GM21515 (cell line): Measurements from ENCODE around the gene ADGRB3.

Experiments
- ATAC-seq: cut with Tn5 transposase; IDR thresholded peaks from one replicate; pipeline ENCODE4 v1.9.1; 2021; ENCODE audit not compliant: unreplicated experiment

The ADGRB3 gene

DNA sequence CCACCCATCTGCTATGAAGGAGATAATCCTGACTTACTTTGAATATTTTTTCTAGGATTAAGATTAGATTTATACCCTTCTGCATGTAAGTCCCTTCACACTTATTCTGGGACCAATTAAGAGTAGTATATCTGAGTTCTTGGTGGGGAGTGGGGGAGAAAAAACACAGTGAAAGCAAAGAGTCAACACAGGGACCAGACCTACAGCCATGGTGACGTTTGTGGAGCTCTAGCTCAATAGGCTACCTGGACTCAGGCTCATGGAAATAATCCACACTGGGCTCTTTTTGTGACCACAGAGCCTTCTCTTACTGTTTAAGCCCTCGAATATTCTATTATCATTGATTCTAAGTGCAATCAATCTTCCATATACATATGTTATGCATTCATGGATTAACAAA lies 670.4 kb downstream of the ADGRB3 start:
- ATAC-seq = no peak

DNA sequence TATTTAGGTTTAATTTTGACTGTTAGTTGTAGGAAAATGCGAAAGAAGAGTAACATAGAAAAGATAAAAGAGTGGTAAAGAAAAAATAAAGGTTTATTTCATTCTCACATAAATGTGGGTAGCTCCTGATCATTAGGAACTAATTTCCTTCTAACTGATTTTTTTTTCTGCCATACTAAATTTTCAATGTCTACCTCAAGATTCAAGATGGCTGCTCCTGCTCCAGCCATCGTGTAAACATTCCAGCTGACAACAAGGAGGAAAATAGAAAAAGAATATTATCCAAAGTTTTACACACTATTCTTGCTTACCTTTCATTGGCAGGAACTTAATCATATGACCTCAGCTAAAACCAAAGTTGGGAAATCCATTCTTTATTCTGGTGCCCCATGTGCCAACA lies 673.5 kb downstream of the ADGRB3 start:
- no peak for ATAC-seq

DNA sequence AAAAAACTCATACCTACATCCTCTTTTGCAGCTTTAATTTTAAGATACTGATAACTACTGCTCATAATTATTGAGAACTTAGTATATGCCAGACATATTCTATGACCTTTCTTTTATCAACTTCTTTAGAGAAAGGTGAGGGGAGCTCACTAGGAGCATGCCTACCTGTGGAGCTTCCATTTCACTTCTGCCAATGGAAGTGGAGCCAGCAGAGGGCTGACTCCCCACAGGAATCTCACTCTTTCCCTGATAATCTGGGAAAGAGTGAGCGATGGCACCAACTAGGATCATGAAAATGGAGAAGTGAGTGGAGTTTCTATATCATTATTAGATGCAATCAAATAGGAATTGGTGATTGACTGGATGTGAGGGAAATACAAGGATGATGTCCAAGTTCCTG lies 676.8 kb downstream of the ADGRB3 start:
- no peak for ATAC-seq

DNA sequence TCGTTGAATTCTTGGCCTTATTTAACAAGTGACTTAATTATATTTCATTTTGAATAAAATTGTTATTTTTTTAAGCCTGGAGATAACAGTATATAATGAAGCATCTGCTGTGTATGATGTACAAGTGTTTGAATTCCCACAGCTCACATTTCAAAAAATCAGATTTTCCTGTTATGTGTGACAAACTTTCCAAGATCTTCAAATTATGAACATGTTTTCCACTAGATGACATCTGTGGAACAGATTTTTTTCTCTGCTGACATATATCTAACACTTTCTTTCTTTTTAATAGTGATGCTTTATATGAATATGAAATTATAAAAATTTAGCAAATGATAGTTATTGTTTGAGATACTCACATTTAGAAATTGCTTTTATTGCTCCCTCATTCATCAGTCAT lies 678.9 kb downstream of the ADGRB3 start:
- no peak for ATAC-seq

DNA sequence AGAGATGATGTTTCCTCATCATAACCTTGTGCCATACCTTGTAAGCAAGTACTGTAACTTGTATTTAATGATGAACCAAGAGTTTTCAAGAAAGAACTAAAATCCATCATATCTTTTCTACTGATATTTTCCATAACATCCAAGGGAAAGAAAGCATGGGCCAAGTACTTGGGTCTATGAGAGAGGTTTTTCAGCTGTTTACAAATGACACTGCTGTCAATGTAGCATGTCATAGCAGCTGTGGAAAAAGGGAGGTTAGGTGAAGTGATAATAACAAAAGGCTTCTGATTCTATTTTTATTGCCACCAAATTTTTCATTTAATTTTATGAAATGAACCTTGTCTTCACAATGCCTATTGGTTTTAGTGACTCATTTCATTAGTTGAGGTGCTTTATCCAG lies 679.4 kb downstream of the ADGRB3 start:
- no peak for ATAC-seq

DNA sequence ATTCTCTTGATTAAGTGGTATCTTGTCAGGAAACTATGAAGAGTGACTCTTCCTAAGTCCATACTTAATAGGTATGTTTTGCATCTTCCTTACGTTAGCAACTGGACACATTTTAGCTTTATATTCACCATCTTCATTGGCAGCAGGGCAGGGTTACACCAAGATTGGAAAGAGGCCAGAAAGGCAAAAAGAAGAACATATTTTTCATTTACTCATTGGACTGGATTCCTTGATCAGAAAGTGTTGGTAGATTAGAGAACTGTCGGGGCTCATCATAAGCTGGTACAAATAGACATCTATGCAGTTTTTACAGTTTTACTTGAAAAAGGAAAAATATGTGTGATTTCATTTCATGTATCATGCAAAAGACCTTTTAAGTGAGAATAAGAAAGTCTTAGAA lies 696.8 kb downstream of the ADGRB3 start:
- no peak for ATAC-seq

DNA sequence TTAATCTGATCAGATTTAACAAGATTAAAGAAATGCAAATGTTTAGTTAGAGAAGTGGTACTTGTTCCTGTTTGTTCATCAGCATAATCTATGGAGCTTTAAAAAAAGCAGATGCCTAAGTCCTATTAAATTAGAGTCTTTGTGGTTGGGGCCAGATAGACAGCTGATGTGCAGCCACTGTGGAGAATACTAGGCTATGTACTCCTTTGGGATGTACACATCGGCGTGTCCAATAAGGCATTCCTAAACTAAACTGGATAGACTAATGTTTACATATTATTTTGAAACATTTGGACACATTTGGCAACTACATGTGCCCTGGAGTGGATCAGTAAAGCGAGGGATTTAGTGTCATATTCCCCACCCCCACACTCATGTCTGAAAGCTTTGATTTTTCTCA lies 702.2 kb downstream of the ADGRB3 start:
- ATAC-seq = no peak

DNA sequence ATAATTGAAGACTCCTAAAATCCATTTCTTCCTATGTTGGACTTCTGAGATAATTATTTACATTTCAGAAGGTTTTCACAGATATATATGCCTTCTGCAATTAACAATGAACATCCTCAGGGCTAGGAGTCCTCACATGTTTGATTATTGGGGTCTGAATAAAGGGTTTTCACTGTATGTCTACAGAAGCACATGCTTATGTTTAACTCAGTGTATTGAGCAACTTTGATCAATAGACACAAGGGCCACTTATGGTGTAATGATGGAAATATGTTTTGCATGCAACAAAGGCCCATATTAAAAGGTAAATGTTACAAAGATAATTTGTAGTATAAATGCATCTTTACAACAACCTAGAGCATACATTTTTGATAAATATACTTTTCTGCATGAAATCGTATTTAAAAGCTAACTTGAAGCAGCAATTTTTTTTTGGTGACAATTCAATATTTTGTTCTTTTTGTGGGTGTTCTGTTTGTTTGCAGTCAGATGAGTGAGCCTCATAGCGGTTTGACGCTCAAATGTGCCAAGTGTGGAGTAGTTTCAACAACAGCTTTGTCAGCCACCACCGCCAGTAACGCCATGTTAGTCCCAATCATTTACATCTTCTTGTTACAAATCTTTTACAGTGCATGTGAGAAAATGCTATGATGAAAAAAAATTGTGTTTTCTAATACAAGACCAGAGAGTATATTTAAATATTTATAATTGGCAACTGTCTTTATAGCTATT lies 703.5 kb downstream of the ADGRB3 start:
- no peak for ATAC-seq

DNA sequence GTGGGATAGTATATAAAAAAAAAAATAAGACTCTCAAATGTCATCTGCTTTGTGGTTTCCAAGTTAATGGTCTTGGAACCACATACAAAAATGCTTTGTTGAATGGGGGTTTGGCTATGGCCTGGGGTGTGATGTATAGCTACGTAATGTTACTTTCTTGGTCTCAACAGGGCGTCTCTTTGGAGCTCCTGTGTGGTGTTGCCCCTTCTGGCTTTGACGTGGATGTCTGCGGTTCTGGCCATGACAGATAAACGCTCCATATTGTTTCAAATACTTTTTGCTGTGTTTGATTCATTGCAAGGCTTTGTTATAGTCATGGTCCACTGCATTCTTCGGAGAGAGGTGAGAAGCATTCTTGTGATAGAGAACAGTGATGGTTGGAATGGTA lies 704.1 kb downstream of the ADGRB3 start:
- ATAC-seq = no peak

DNA sequence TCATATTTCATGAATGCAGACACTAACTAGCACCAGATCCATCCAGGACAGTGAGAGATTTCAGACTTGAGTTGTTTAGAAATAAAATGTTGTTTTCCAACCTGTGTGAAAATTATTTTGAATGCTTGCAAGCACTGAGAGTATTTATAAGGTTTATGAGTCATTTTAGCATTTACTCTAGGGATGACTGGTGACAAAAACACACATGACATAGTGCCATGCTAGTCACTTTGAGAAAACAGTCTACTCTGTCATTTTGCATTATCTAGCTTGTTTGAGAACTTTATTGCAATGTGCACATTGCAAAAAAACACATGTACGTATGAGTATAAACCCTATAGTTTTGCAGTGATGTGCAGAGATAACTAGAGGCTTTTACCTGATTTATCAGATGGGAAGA lies 705.1 kb downstream of the ADGRB3 start:
- ATAC-seq = no peak

DNA sequence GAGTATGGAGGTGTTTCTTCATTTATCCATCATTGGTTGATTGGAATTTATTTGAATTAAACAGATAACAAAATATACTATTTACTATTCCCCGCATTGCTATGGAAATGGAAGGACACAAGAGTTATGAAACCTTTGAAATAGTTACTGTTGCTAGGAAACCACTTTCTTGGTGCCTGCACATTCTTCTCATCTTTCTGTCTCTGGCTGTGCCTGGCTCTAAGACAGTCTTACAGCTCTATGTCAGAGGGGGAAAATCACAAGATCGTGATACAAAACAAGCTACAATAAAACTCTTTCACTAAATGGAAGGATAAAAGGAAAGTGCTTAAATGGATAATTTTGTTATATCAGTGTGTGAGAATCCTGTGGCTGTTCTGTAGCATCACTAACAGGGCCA lies 708.8 kb downstream of the ADGRB3 start:
- no peak for ATAC-seq

DNA sequence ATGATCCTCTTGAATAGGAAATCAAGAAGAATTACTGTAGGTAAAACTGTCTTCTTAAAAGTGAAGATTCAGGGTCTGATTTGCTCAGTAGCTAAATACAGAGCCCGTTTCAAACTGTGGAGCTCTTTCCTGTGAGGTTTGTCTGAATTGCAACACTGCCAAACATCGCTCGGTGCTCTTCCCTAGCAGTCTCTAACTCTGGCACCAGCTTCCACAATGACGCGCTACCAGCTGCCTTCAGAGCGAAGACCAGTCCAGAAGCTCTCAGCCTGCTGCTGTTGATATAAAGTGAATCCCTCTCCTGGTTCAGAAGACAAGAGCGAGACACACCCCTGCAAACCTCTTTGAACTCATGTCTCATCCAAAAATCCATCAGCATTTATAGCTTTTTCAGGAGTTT lies 714.7 kb downstream of the ADGRB3 start:
- ATAC-seq = no peak

DNA sequence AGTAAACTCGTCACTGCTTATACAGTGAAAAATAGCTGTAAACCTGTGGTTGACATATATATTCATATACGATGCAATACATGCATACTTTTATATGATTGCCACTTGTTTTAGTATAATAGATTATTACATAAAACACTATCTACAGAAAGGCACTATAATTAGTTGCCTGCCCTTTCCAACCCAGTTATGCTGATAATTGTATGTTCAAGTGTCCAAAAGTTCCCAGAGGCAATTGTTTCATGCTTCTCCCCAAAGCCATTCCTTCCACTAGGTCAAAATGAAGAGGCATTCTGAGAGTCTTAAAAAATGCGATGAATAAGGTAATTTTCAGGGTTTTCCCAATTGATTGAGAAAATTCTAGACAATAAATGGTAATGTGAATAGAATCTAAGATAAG lies 727.1 kb downstream of the ADGRB3 start:
- ATAC-seq = no peak

DNA sequence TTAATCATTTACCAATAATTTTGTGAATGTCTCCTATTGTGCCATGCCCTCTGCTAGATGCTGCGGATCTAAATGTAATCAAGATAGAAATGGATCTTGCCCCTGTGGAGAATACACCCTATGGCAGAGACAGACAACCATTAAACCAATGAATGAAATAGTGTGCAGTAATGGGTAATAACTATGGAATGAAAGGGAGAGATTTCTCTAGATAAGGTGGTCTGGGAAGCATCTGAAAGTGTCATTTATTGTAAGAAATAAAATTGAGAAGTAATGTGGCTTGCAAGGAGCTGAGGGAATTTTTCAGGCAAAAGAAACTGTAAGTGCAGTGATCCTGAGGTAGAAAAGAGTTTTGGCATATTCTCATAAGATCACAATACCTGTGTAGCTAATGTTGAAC lies 731.7 kb downstream of the ADGRB3 start:
- no peak for ATAC-seq

DNA sequence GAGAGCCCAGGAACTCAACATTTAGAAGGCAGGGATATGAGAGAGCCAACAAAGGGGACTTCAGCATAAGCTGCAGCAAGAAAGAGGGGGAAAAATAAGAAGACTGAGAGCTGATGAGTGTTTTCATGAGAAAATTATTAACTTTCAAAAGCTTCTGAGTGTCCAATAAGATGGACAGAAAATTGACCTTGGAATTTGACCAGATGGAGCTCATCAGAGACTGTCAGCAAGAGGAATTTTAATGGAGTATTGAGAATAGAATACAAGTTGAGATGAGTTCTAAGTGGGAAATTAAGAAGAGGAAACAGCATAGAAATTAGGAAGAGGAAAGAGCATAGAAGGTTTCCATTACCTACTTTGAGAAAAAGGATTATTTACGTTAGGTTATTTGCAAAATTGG lies 733.5 kb downstream of the ADGRB3 start:
- ATAC-seq = no peak

DNA sequence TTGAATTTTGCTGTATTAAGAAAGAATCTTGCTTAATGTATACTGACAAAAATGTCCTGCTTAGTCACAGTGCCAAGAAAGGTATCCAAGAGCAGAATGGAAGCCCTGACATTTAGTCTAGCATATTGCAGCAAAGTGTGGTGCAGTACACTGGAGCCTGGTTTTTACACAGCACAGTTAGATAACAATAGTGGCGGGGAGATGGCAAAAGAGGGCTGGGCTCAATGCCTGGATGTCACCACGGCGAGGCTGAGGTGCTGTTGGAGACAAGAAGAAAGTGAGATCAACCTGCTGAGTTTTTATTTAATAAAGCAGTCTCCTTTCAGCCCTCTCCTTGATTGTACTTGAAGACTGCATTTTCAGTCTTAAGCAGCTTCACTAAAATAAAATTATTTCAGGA lies 735.7 kb downstream of the ADGRB3 start:
- ATAC-seq = no peak

DNA sequence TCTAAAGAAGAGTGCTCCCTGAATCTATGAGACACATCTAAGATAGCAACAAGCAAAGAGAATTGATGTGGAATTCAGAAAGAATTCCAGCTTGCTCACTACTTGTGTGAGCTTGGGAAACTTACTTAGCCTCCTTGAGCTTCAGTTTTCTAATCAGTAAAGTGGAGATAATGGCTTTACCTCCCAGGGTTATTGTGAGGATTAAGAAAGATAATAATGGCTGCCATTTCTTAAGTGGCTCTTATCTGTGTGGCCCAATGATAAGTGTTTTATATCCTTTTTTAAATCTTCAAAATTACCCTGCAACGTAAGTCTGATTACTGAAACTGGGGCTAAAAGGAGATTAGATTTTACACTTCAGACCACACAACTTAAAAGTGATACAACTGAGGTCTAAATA lies 743.2 kb downstream of the ADGRB3 start:
- ATAC-seq = no peak

DNA sequence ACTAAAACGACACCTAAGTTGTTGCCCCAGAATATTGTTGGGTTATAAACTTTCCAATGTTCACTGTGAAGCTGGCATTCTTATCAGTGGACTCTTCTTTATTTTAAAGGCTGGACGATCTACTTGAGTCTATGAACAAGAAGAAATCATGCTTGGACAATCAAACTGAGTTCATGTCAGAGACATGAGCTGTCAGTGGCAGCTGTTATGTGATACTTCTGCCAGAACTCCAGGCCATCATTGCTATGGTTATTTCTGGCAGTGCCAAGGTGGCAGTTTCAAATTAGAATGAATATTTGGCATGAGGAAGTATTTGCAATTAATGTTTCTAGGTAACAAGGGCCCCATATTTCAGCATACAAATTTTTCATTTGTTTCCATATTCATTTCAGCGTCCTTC lies 744.4 kb downstream of the ADGRB3 start:
- no peak for ATAC-seq

DNA sequence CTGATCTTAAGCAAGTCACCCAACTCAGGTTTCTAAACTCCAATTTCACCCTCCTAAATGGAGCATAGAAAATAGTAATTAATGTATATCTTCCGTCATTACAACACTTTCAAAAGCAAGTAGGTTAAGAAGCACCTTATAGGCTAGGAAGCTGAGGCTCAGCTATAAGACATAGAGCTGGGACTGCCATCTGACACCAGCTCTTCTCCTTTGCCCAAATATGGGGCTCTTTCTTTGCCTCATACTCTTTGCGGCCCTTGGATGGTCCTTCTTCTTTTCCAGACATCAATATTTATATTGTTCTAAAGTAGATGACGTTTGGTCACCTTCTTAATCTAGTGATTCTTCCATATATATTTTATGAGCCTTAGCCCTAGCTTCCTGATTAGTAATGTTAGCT lies 748.5 kb downstream of the ADGRB3 start:
- no peak for ATAC-seq

DNA sequence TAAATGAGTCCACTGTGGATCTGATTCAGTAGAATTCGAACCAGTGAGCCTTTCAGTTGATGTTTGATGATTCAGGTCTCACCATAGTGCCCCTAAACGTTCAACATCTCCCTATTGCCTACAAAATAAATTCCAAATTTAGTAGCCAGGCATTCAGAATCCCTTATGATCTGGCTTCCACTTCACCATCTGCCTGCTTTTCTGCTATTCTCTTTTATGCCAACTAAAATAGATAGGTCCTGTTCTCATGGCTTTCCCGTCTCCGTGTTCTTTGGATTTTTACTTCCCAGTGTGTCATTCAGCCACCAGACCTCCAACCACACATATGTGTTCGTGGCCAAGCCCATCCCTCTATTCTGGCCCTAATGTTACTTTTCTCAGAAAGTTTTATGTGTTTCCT lies 751.3 kb downstream of the ADGRB3 start:
- no peak for ATAC-seq

DNA sequence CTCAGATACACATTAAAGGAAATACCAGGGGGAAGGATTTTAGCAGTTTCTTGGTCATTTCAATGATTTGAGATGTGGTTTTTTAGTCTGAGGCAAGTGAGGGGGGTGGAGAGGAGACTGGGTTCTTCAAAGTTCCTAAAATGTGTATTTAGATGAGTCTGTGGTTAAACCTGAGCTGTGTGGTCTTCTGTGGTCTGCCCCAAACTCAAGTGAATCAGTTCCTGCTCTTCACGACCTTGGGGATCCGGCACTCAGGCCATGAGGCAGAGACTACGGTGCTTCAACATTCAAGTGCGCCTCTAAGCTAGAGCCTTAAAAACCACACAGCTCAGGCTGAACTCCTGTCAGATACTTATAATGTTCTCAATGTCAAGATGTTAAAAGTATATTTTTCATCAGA lies 755.0 kb downstream of the ADGRB3 start:
- no peak for ATAC-seq

DNA sequence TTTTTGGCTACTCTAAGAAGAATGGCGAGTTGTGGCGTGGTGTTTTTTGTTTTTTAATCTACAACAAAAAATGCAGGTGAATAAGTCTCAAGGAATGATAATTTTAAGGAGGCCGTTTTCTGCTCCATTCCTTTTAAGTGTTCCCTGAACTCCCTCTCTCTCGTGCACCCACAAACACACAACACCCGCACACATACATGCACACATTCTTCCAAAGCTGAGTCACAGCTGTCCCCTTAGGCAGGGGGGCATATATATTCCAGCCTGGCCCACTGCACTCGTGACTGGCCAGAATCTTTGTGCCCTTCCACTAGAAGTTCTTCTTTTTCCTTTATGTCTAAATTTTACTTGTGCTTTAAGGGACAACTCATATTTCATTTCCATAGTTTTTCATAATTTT lies 756.0 kb downstream of the ADGRB3 start:
- no peak for ATAC-seq

DNA sequence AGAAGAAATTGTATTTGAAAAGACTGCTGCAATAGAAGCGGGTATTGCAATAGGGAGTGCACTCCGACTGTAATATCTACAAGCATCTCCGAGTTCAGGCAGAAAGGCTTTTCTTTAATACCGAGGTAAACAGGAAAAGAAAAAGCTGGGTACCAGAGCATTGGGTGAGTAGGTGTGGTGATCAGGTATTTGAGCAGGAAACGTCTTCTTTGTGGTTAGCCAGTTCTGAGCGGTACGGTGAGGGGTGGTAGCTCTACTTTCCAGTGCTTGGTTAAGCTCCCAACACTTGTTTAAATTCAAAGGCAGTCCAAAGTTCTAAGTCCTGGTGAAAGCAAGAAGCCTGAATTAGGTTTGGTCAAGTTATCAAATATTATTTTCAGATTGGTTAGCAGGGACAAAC lies 757.7 kb downstream of the ADGRB3 start:
- no peak for ATAC-seq

DNA sequence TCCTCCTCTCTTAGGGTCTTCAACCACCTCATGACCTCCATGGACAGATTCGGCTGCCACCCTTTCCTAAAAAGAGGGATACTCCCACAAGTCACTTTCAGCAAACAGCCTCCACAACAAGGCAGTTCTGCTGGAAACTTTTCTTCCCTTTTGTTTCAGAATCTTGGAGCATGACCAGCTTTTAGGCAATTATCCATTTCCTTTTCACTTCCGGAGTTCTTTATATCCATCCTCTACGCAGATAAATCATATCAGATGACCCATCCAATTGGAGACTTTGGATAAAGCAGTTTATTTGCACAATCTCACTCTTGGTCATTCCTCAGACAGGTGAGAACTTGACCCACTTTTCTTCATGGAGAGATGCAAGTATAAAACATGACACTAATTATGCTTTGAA lies 763.2 kb downstream of the ADGRB3 start:
- no peak for ATAC-seq
